Progenitor cell of endocrine pancreas (in vitro differentiated cells): ENCODE measurements around the gene TEDC1. TPM values are rescaled to one million over a fixed set of nuclear protein-coding genes. Genes with fewer than 3 reads are reported as not detected.
A peak's percentile ranks its signal among the peaks of the same experiment; 100 is the strongest.

Experiments
- DNase-seq: peaks from one replicate; pipeline ENCODE4 v3.0.0; 2021; ENCODE audit warnings: low spot score; ENCODE audit not compliant: unreplicated experiment
- H3K27ac Mint-ChIP-seq: 2 replicates; pipeline ENCODE4 v1.8.0; 2021; ENCODE audit warnings: mild to moderate bottlenecking, moderate library complexity, mixed read lengths
- H3K27me3 Mint-ChIP-seq: 2 replicates; pipeline ENCODE4 v1.8.0; 2021; ENCODE audit warnings: mixed read lengths
- H3K36me3 Mint-ChIP-seq: 2 replicates; pipeline ENCODE4 v1.8.0; 2022; ENCODE audit warnings: mixed read lengths; ENCODE audit not compliant: insufficient read depth
- H3K4me1 Mint-ChIP-seq: 2 replicates; pipeline ENCODE4 v1.8.0; 2021; ENCODE audit warnings: low read depth, mixed read lengths
- H3K4me3 Mint-ChIP-seq: 2 replicates; pipeline ENCODE4 v1.8.0; 2021; ENCODE audit warnings: low read depth, mild to moderate bottlenecking, moderate library complexity, mixed read lengths
- H3K9me3 Mint-ChIP-seq: 2 replicates; pipeline ENCODE4 v1.8.0; 2021; ENCODE audit warnings: low read depth, mixed read lengths
- CTCF ChIP-seq: fragments of 200-600 bp; sonication (generic); IDR thresholded peaks from one replicate; pipeline ENCODE4 v1.5.0; 2021; ENCODE audit warnings: antibody characterized with exemption, mild to moderate bottlenecking; ENCODE audit not compliant: unreplicated experiment
- total RNA-seq: library from RNA; stranded (reverse); gene quantifications from 2 replicates; pipeline ENCODE4 v1.2.1, GENCODE V29; 2021

TEDC1 gene
- total RNA-seq, 1 donor from 2014 or later = 20.5 TPM

DNA sequence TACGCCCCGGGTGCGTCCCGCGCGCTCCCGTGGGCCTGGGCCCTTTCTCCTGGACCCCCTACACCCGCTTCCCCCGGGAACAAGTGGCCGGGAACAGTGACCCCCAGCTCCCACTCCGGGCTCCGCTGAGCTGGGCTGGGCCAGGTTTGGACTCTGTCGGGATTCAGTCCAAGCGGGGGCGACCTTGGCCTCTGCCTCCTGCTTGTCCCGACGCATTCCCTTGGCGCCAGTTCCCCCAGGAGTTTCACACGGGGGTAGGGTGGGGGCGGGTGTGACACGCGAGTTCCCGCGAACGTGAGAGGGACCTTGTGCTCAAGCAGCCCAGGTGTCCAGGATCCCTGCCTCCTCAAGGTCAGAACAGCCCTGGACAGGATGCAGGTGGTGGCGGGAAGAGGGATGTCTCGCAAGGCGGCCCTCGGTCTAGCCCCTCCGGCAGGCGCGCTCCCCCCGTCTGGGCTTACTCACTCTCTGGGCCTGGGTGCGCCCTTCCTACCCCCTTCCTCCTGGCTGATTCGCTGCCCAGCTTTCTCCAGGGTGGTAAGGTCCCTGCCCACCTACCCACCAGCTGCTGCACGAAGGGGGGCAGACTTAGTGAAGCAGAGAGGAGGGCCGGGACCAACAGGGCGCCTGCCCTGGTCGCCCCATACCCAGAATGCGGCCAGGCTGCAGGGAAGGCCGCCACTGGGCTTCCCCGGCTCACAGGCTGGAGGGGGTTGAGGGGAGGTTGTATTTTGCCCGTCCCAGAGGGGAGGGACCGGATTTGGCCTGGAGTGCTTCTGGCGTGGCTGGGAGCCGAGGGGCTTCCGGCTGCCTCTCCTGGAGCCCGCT lies 15.6 kb upstream of the TEDC1 start:
- no peak overlapping the region for H3K27ac Mint-ChIP-seq
- DNase-seq = no peak
- TF ChIP-seq CTCF = no peak
- peak overlapping the region; percentile 64 for H3K4me3 Mint-ChIP-seq
- no peaks in the 10 kb centered on the region for H3K9me3 Mint-ChIP-seq
- no peaks in the 10 kb centered on the region for H3K4me1 Mint-ChIP-seq
- H3K27me3 Mint-ChIP-seq = peaks cover 18% of the 10 kb centered on the region
- peaks cover 3% of the 10 kb centered on the region for H3K36me3 Mint-ChIP-seq

- Mint-ChIP-seq H3K36me3 (peaks cover 3% of the 10 kb centered on the region), H3K4me3 (peak overlapping the region; percentile 64), H3K27ac (no peak overlapping the region), H3K27me3 (peaks cover 18% of the 10 kb centered on the region), H3K9me3 (no peaks in the 10 kb centered on the region), H3K4me1 (peaks cover 2% of the 10 kb centered on the region)
- DNase-seq = no peak
- no peak for TF ChIP-seq CTCF
Measured at GRCh38 chr14:105476097-105476830, 14.8 kb upstream of the TEDC1 start.

- Mint-ChIP-seq H3K27me3 (peaks cover 22% of the 10 kb centered on the region), H3K27ac (no peak overlapping the region), H3K4me3 (no peak overlapping the region), H3K9me3 (no peaks in the 10 kb centered on the region), H3K36me3 (peaks cover 3% of the 10 kb centered on the region), H3K4me1 (peaks cover 6% of the 10 kb centered on the region)
- DNase-seq = no peak
- TF ChIP-seq CTCF = no peak
Measured at GRCh38 chr14:105476831-105477659, 14.0 kb upstream of the TEDC1 start.

DNA sequence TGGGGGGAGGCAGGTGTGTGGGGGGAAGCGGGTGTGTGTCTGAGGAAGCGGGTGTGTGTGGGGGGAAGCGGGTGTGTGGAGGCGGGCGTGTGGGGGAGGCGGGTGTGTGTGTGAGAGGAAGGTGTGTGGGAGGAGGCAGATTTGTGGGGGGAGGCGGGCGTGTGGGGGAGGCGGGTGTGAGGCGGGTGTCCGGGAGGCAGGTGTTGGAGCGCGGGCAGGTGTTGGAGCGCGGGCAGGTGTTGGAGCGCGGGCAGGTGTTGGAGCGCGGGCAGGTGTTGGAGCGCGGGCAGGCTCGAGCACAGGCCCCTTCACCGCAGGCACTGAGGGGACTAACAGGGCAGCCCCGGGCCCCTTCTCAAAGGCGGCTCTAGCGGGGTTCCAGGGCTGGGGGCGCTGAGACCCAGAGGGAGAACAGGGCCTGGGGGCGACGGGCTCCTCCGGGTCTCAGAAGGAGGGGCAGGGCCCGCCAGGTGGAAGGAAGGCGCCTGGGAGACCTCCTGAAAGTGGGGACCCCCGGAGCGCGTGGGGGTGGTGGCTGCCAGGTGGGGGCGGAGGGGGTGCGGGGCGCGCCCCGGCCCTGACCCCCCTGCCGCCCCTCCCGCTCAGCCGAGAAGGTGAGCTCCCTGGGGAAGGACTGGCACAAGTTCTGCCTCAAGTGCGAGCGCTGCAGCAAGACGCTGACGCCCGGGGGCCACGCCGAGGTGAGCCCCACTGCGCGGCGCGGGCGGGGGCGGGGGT lies 13.2 kb upstream of the TEDC1 start:
- Mint-ChIP-seq H3K27me3 (peaks cover 26% of the 10 kb centered on the region), H3K27ac (no peak overlapping the region), H3K4me1 (peaks cover 11% of the 10 kb centered on the region), H3K4me3 (no peak overlapping the region), H3K9me3 (no peaks in the 10 kb centered on the region), H3K36me3 (peaks cover 3% of the 10 kb centered on the region)
- TF ChIP-seq CTCF = no peak
- no peak for DNase-seq
